C4-2B (cell line): ENCODE measurements around the gene C20orf144.

ENCODE experiments used
- H3K27ac ChIP-seq: fragments of 450-650 bp; 2 replicates; pipeline ENCODE4 v1.5.1; 2017
- ZFX ChIP-seq: fragments of 450-650 bp; IDR thresholded peaks from 2 replicates; pipeline ENCODE4 v1.6.1; 2017
- TF ChIP-seq, protein P1 (sequence below): fragments of 450-650 bp; conservative IDR thresholded peaks from 2 replicates; pipeline ENCODE4 v1.5.1; 2017; ENCODE audit warnings: mild to moderate bottlenecking

The C20orf144 gene

DNA sequence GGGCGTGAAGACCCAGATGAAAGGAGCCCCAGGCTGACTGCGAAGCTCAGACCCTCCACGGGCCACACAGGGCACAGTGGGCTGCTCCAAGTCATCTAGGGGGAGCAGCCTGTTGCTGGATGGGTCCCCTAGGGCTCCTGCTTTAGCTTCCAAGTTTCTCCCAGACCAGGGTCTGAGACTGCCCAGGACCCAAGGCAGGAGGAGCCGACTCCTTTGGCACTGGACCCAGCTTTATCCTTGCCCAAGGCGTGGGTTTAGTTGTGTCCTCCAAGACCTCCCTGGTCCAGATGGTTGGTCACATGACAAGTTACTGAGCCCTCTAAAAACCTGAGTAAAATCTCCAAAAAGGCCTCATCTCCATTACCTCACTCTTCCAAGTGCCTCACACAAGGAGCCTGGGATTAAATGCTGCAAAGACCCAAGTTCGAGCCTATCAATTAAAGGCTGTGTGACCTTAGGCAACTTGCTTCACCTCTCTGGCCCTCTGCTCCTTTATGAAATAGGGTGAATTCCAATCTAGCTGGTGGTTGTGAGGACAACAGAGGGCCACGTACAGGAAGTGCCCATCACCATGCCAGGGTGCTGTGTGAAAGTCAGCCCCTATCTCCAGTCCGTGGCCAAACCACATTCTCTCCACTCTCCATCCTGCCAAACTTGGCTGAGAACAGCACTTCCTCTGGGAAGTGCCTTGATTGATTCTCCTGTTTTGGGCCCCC lies 9.6 kb downstream of the C20orf144 start:
- peak overlapping the region; percentile 92 for H3K27ac ChIP-seq
- TF ChIP-seq, protein P1, sequence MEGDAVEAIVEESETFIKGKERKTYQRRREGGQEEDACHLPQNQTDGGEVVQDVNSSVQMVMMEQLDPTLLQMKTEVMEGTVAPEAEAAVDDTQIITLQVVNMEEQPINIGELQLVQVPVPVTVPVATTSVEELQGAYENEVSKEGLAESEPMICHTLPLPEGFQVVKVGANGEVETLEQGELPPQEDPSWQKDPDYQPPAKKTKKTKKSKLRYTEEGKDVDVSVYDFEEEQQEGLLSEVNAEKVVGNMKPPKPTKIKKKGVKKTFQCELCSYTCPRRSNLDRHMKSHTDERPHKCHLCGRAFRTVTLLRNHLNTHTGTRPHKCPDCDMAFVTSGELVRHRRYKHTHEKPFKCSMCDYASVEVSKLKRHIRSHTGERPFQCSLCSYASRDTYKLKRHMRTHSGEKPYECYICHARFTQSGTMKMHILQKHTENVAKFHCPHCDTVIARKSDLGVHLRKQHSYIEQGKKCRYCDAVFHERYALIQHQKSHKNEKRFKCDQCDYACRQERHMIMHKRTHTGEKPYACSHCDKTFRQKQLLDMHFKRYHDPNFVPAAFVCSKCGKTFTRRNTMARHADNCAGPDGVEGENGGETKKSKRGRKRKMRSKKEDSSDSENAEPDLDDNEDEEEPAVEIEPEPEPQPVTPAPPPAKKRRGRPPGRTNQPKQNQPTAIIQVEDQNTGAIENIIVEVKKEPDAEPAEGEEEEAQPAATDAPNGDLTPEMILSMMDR: no peak
- no peak for TF ChIP-seq ZFX

DNA sequence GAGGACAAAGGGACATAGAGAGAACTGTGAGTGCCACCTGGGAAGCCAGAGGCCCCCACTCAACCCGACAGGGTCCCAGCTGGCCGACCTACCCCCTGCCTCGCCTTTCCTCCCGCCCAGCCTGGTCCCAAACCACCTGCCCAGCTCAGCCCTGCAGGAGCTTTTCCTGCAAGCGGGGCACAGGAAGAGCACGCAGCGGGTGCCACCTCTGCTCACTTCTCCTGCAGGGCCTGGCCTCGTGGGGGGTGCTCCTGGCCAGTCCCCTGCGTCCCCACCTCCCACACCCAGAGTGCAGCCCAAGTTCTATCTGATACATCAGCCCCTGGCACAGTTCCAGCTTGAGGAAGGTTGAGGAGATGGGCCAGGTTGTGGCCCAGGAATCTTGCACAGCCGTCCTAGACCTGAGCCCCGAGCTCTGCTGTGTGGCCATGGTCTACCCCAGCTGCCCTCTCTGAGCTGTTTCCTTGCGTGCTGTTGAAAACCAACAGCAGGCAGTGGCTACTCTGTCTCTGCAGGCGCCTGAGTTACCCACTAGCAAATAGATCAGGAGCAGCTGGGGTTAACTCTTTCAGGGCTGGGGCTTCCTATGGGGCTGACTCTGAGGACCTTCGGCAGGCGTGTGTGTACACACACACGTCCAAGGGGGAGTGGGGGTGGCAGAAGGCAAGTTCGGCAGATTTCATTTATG lies 10.4 kb downstream of the C20orf144 start:
- TF ChIP-seq, protein P1: no peak
- no peak for TF ChIP-seq ZFX
- H3K27ac ChIP-seq: peak overlapping the region; percentile 92

DNA sequence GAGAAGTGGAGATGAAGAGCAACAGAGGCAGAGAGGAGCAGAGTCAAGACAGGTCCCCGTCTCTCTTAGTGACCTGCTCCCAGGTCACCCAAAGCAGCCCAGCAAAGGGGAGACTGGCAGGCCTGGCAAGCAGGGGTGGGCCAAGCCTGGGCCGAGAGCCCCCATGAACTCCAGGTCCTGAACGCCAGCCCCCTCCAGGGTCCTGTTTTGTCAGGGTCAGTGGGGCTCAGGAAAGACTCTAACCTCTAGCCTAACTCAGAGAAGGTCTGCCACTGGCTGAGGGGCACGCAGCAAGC lies 10.9 kb downstream of the C20orf144 start:
- TF ChIP-seq, protein P1: no peak
- no peak for TF ChIP-seq ZFX
- H3K27ac ChIP-seq: peak overlapping the region; percentile 92

DNA sequence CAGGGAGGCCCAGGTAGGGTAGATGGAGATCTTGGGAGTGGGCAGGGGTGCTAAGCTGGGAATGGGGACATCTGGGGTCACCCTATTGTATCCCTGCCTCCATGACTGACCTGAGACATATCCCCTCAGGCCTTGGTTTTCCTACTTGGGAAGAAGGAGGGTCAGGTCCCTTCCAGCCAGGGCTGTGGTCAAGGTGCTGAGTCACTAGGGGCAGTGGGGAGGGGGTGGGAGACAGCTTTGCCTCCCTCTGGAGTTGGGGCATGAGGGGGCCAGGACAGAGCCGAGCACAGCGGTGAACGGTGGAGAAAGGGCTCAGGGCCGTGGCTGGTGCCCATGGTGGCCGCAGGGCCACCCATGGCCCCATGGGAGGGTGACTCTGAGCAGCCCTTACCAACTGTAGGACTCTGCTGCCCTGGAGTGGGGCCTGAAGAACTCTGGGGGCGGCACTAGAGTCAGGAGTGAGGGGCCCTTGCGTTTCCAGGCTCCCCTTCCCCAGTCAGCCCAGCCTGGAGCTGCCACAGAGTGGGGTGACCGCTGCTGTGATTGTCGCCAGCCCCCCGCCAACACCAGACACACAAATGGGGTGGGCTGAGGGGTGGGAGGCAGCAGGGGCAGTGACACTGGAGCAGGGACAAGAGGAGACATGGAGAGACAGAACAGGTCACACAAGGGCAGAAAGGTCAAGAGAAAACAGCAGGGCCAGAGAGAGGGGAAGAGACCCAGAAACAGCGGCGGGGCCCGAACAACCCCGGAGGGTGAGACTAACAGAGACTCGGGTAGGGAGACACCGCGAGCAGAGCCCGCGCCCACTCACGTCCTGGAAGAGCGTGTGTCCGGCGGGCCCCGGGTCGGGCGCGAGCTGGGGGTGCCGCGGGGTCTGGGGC lies 11.5 kb downstream of the C20orf144 start:
- TF ChIP-seq, protein P1: no peak
- TF ChIP-seq ZFX: no peak
- H3K27ac ChIP-seq: peak overlapping the region; percentile 92

DNA sequence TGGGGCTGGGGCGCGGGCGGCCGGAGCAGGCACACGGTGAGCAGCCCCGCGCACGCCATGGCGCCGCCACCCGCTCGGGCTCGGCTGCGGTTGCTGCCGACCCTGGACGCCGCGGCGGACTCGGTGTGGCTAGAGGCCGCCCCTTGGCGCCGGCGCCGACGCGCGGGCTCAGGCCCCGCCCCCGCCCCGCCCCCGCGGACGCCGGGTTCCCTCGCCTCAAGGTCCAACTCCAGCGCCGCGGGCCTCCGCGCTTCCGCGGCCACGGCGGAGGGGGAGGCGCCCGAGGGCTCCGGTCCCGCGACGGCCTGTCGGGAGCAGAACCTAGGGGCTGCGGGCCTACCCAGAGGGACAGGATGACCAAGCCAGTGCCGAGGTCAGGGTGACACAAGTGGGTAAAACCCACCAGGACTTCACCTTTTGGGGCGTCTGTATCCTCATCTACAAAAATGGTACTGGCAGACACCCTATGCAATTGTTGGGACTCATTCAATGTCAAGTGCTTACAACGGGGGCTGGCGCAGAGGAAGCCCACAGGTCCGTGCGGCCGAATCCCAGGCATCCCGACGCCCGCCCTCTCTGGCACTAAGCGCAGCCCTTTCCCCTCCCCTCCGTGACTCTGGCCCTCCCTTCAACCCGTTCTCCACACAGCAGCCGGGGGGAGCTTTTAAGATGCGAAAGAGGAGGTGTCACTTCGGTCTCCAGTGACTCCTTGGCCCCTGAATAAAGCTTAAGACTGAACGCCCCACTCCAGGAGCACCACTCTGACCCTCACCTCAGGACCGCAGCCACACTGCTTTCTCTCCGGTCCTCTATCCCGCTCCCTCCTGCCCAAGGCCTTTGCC lies 12.4 kb downstream of the C20orf144 start, which contains the start of gene NECAB3:
NECAB3 (minus strand) TSS at position 135 of the 842 bp plus-strand sequence; CDS start at position 59, 76 bp downstream.
- TF ChIP-seq, protein P1: no peak
- TF ChIP-seq ZFX: peak; percentile 24; the same call in 1 of the 2 replicates
- peak within 1 kb of the TSS; percentile 92 for H3K27ac ChIP-seq

DNA sequence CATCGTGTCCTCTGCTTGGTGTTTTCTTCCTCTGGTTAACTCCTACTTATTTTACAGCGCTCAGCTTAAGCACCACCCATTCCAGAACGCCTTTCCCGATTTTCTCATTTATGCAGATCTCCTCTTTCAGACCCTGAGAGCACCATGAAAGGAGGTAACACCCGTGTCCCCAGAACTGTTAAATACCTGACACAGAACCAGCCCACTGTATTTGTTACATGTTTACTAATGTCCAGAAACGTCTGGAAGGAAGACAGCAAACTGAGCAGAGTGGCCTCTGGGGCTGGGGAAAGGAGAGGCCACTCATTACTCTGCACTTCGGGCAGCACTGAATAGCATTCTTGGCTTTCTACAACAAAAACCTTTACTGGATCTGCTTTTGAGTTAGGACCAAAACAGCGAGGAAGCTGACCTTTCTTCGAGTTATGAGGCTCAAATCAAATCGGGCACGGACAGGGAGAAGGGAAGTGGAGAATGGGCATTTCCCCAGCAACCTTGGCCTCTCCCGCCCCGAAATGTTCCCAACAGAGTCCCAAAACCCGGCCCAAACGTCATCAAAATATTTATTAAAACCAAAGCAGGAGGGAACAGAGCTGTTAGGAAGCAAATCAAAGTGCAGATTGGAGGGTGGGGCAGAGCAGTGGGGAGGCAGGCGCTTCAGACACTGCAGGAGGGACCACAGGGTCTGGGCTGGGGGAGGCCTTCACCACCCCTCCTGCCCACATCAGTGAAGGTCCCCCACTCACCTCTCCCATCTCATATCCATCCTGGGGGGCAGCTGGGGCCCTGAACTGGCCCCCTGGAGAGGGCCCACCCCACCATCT lies 13.2 kb downstream of the C20orf144 start:
- H3K27ac ChIP-seq: peak overlapping the region; percentile 92
- no peak for TF ChIP-seq ZFX
- TF ChIP-seq, protein P1: no peak
